Pons (tissue), 1 donor: ENCODE data around the gene RASSF1.
"Not testable (repeated sequence)": the region's sequence is repeated elsewhere in the genome, so short reads cannot be mapped to it uniquely, and the experiment has no call there.

ENCODE experiments used
- DNase-seq: peaks from one replicate; pipeline ENCODE4 v3.0.0-alpha.2; 2016; ENCODE audit warnings: low spot score

The RASSF1 gene

DNA sequence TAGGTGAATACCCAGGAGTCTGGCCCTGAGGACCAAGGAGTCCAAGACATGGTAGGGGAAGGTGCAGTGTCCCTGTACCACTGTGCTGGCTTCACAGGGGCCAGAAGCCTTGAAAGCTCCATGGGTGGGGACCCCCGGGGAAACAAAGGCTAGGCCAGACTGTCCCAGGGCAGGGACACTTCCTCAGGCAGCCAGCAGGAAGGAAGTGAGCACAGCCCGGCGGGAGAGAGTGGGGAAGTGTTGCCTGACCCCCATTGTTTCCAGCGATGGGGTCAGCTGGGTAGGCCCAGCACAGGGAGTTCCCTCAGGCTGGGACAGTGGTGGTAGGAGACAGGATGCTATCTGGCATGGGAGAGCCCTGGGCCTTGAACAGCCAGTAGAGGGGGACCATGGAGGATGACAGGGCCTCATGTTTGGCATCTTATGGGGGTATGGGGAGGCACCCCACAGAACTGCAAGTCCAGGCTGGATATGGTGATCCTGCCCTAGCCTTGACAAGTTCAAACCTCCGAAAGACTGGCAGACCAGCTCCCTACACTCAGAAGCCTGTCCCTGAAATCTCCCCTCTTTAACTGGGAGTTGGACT lies 16.9 kb downstream of the RASSF1 start:
- no peak for DNase-seq

DNA sequence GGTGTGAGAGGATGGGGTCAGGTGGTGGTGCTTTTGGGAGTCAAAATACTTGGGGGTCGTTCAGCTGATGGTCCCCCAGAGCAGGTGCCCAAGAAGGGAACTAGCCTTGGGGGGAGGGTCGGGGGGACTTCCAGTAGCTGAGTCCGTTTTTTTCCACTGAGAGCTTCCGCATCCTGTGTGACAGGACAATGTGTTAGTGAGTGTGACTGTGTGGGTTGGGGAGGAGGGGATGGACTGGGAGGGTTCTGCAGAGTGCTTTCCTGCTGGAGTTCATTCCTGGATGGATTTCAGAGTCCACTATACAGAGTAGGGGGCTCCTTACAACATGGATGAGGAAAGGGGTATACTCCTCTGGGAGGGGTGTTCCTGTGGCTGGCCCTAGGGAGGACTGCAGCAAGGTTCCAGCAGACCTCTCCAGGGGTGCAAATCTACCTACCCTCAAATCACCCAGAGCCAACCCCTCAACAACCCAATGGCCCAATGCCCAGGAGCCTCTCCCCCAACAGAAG lies 17.5 kb downstream of the RASSF1 start:
- DNase-seq = no peak

DNA sequence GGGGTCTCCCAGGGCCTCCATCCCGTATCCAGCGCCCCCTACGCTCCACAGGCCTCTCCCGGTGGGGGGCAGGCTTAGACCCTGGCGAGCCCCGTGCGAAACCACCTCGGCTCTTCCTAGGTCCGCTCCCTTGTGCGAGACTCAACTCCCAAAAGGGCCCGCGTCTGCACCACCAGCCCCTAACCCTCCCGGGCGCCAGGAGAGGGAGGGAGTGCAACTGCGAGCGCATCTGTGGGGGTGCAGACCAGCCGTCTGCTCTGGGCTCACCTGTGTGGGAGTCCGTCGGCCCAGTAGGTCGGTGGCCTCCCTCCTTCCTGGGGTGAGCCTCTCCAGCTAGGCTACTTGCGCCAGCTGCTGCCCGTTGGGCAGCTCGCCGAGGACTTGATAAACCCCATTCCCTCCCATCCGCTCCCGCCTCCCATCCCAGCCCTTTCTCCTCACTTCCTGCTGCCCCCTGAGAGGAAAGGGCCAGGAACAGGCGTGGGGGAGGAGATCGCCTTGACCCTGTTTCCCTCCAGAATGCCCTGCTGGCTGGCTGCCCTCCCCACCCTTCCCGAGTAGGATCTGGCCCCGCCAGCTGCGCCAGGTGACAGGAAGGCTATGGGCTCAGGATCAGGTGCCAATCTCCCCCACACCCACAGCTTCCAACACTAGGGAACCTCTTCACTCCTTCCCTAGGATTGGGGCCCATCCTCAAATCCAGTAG lies 18.1 kb downstream of the RASSF1 start, which contains the start of gene HYAL2:
Gene HYAL2, minus strand, starts transcription at position 360 of the 706 bp plus-strand sequence. CDS start 2,256 bp downstream, outside the sequence.
- DNase-seq = no peak

DNA sequence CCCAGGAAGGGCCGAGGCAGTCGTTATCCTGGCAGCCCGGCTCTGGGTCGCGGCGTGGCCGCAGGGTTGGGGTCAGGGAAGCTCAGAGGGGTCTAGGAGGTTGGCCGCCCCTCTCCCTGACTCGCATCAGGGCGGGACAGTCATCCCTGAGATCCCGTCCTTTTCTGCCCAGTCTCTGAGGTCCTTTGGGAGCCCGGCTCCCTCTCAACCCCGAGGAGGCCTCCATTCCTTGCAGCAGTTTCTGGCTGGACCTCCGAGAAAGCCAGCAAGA lies 18.6 kb downstream of the RASSF1 start:
- no peak for DNase-seq

DNA sequence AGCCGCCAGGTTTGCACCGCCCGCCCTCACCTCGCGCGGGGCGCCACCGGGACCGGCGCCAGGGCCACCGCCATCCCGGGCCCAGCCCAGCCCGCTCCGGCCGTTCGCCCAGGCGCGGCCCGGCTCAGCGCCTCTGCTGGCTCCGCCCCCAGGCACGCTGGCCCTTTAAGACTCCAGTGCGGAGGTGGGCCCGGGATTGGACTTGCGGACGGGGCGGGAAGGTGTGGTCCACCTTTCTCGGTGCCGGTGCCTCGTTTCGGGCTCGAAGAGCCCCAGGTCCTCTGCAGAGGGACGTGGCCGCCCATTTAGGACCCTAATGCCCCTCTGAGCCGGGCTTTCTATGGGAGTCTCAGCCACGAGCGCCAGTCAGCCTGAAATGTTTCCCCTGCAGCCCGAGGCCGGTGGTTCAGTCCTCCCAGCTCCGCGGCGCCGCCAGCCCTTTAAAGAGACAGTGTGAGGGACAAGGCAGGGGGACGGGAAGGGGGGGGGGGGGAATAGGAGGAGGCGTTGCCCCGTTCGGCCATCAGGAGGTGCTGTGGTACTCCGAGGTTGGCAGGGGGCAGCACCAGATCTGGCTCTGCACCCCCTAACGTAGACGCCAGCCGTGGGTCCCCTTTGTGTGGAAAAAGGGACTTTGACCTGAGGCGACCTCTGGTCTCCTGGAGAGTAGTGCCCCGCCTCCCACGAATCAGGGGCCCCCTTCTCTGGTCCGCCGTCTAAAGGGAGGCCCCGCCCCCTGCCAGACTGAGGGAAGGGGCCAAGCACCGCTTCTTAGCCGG lies 19.1 kb downstream of the RASSF1 start:
- peak; percentile 82 for DNase-seq

DNA sequence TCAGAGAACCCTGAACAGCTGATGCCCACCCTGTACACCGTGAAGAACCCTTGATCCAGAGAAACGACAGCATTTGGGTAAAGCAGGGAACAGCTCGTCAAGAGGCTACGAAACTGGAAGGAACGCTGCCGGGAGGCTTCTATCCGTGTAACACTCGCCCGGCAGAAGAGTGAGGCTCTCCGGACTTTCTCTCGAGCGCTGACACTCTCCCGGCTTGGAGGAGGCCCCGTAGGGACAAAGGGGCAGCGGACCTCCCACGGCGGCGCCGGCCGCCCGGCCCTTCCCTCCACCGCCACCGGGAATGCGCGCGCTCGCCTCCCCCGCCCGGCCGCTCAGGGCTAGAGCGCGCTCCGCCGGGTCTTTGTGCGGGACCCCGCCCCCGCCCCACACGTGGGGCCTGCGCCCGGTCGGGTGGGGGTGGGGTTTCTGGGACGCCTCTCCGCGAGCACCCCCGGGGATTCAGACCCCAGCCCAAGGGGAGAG lies 19.7 kb downstream of the RASSF1 start:
- peak; percentile 74 for DNase-seq

DNA sequence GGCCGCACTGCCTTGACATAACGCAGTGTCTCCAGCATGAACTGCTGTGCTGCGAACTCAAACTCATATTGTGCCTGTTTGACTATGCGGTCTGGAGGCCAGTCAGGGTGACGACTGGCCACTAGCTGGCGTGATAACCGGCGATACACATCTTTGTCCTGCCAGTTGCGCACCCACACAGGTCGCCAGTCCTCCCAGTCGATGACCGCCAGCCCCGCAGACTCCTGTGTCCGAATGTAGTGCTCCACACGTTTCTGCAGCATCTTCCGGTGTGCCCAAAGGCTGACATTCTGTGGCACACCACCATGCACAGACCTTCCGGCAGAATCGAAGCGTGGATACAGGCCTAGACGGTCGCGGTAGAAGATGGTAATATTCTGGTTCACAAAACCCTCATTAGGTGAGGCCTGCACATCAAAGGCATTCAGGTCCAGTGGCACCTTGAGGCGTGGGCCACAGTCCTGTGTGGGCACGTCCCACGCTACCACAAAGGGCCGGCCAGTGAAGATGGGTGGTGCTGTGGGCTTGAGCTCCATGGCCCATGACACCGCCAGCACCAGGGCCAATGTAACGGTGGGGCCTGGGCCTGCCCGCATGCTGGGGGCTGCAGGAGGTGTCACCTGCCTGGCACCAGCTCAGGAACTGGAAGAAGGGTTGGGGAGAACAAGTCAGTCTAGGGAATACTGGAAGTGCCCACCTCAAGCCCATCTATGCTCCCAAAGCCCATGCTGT lies 20.6 kb downstream of the RASSF1 start:
- DNase-seq = no peak

DNA sequence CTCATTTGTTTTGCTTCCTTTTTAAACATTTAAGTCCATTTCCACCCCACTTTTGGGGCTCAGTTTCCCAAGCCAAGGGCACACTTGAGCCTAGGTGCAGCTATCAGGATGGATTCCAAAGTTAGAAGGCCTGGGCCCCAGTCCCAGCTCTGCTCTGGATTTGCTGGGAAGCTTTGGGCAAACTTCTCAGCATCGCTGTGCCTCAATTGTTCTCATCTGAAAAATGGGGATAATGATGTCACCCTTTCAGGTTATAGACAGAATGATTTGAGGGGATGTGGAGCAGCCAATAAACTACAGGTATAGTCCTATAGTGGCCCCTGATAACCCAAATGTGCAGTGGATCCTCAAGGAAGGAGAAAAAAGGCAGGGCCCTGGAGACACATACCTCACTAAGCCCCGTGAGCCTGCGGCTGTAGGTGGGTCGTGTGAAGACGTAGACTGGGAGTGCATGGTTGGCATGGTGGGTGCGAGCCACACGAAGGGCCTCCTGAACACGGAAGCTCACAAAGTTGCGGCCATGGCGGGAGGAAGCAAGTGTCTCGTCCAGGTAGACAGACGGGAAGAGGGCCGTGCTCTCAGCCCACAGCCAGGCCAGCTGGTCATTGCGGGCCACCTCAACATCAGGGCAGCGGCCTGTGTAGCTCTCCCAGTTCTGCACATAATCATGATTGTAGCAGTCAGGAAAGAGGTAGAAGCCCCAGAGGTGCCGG lies 21.3 kb downstream of the RASSF1 start:
- no peak for DNase-seq

DNA sequence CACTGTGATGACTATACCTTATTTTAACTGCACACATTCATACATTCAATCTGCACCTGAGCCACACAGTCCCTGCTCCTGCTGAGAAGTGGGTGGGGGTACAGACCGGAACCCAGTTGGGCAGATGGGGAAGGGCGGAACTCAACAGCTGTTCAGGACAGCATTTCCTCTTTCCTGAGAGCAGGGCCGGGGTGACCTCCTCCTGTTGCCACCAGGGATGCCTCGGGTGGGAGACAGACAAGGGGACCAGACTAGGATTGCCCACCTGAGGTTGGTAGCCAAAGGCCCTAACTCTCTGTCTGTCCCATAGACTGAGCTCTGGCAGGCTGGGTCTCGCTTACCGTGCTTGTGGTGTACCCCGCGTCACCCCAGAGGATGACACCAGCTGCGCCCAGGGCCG lies 22.0 kb downstream of the RASSF1 start:
- no peak for DNase-seq

DNA sequence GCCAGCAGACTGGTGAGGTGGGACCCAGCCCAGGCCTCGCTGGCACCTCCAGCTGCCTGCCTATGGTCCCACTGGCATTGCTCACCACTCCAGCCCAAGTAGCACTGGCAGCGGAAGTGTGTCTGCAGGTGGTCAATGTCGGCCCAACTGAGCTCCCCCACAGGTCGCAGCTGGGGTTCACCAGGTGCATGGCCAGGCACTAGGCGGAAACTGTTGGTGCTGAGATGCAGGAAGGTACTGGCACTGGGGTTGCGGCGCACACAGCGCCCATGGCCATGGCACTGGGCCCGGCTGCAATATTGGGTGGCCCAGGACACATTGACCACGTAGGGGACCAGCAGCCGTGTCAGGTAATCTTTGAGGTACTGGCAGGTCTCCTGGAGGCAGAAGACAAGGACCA lies 22.5 kb downstream of the RASSF1 start:
- DNase-seq = no peak

DNA sequence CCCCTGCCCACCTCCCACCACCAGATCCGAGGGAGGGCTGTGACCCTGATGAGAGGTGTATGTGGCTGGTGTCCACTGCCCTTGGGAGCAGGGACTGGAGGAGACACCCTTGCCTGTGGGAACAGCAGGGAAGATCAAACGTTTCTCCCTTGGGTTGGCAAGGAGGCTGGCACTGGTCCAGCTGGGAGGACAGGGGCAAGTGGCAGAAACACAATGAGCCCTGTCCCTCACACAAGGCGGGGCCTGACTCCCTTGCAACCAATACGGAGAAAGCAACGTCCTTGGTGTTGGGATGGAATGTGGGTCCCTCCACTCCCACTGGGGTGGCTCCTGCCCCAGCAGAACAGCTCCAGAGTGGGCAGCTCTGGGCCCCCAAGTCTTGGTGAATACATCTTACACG lies 23.3 kb downstream of the RASSF1 start:
- no peak for DNase-seq

DNA sequence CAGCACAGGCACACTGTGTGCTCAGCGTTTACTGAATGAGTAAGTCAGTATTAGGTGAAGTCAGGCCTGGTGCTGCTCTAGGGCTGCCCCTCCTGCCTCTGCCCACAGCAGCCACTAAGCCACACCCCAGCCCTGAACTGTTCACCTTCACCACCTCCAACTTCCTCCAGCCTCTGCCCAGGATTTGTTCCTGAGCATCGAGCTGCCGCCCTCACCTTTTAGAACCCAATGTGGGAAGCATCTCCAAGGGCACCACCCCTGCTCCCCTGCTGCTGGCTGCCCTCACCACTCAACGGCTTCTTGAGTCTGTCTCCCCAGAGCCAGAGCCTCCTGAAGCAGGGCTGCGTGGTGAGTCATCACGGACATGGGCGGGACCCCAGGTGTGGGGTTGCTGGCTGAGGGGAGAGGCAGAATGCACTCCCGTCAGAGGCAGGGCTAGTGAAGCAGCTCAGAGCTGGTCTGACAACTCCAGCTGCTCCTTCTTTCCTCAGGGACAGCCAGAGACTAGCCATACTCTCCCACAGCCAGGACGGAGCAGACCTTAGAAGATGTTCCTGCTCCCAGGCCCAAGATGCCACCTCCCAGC lies 23.9 kb downstream of the RASSF1 start:
- no peak for DNase-seq

DNA sequence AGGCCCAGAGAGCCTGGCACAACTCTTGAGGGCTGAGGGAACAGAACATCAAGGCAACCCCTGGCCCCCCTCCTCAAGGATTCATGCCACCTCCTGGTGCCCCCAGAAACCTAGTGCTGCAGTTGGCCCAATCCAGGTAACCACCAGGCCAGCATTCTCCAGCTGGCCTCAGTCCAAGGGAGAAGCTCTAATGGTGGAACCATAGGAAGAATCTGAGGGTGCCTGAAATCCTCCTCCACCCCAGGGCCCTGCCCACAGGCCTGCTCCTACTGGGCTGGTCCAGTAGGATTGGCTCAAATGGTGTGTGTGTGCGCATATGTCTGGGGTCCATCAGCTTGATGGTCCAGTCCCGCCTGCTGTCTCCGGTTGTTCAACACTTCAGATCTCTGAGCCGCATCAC lies 25.8 kb downstream of the RASSF1 start:
- DNase-seq = no peak

DNA sequence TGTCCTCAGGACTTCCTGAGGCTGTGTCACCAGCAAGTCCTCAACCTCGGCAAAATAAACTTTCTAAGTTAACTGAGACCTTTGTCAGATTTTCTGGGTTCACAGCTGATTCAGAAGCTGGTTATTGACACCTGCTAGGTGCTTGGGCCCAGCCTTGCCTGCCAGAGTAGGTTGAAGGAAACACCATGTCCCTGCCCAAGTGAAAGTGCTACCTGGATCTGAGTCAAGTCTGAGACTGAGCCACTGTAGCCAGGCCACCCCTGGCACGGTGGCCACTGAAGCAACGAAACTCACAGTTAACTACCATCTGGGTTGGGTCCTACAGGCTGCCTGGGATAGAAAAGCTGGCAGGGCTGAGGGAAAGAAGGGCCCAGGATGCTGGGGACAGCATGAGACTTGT lies 26.3 kb downstream of the RASSF1 start:
- DNase-seq = no peak

DNA sequence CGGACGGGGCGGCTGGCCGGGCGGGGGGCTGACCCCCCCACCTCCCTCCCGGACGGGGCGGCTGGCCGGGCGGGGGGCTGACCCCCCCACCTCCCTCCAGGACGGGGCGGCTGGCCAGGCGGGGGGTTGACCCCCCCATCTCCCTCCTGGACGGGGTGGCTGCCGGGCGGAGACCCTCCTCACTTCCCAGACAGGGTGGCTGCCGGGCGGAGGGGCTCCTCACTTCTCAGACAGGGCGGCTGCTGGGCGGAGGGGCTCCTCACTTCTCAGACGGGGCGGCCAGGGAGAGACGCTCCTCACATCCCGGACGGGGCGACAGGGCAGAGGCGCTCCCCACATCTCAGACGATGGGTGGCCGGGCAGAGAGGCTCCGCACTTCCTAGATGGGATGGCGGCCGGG lies 28.6 kb downstream of the RASSF1 start:
- DNase-seq = not testable (repeated sequence)

DNA sequence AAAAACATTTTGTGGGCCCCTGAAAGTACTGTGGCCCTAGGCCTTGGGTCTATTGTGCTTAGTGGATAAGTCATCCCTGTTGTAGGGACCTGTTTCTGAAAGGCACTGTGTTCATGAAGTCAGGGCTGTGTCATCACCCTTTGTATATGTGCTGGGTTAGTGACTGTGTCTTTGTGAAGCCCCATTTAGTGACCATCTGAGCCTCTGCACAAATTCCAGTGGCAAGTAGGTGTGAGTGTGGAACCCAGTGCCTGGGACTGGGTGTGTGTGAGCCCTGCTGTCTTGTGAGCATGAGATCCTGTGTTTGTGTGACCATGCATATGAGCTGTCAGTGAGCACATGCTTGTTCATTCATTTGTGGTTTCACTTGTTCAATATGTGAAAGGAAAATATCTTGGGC lies 36.0 kb downstream of the RASSF1 start:
- no peak for DNase-seq

DNA sequence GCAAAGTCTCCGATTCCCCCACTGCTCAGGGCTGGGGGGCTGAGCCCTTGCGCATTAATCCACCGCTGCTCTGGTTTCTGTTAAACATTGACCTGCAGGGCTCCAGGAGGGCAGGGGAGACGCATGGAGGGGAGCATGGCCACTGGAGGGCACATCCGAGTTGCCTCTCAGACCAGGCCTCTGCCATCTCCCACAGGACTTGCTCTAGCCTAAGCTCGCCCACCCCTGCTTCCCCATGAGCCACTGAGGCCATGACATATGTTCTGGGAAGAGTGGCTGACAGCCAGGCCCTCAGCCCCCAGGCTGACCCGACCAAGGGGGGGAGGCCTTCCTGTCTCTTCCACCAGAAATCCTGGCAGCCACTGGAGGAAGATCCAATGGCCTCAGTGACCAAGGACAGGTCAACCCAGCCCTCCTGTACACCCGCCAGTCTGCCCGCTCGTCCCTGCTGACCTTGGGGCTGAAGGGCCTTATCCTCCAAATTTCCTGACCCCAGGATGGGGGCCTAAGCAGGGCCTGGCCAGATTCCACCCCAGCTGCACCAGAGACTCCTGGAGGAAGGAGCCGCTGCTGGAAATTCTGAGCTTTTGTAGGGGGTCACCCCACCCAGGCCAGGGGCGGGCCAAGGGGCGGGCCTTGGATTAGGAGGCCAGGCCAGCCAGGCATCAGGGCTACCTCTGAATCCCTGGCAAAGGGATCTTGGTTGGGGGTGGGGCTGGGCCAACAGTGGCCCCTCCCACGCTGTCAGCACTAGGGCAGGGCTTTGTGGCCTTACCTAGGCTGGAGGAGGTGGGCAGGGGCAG lies 37.4 kb downstream of the RASSF1 start, which contains the start of gene HYAL1:
Gene HYAL1, minus strand, starts transcription at position 562 of the 803 bp plus-strand sequence. CDS start 618 bp downstream, outside the sequence.
- DNase-seq = no peak

DNA sequence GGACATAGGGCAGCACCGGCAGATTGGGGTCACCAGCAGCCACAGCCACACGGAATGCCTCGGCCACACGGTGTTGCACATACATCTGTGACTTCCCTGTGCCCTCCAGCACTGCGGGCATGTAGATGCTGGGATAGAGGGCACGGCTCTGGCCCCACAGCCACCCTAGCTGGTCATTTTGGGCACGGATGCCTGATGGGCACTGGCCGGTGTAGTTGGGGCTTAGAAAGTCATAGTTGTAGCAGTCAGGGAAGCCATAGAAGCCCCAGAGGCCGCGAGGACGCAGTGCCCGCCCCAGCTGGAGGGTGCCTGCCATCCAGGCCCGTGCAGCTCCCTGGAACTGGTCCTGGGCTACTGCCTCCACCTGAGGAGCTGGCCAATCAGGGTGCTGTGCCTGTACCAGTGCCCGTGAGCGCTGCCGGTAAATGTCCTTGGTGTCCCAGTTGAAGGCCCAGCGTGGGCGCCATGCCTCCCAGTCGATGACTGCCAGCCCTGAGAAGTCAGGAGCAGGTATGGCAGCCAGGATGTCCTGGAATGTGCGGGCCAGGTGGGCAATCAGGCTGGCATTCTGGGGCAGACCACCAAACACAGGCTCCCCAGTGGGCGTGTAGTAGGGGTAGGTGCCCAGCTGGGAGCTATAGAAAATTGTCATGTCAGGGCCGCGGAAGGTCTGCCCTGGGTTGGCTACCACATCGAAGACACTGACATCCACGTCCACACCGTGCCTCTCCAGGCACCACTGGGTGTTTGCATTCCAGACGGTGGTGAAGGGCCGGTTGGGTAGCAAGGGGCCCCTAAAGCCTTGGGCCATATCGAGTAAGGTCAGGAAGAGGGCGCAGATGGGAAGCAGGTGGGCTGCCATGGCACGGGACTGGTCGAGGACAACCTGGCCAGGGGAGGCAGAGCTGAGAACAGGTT lies 38.3 kb downstream of the RASSF1 start:
- DNase-seq = no peak

DNA sequence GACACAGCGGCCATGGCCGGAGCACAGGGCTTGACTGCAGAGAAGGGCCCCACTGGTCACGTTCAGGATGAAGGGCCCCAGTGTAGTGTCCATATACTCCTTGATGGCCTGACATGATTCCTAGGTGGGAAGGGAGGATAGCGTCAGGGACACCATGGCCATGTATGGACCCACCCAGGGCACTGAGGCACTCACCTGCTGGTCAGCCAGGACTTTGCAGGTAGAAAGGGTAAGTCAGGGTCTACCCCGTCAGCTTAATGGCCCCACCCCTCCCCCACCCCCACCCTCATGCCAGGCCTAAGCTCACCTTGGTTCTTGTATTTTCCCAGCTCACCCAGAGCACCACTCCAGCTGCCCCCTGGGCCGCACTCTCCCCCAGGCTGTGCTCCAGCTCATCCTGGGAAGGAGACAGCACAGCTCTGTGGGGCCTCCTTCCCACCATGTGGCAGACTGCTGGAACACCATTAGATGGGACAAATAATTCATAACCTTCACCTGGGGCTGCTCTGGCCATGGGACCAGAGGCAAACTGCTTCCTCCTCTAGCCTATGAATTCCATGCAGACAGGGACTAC lies 39.9 kb downstream of the RASSF1 start:
- DNase-seq = no peak
